Activated CD4-positive, alpha-beta T cell treated with anti-CD3 and anti-CD28 coated beads, Interleukin-2, amount 50 U/mL, for 1 hour (primary cell): ENCODE results near the gene SCUBE2.

Source experiments
- DNase-seq: peaks from one replicate; pipeline ENCODE4 v3.0.0-alpha.2; 2020

SCUBE2 gene

DNA sequence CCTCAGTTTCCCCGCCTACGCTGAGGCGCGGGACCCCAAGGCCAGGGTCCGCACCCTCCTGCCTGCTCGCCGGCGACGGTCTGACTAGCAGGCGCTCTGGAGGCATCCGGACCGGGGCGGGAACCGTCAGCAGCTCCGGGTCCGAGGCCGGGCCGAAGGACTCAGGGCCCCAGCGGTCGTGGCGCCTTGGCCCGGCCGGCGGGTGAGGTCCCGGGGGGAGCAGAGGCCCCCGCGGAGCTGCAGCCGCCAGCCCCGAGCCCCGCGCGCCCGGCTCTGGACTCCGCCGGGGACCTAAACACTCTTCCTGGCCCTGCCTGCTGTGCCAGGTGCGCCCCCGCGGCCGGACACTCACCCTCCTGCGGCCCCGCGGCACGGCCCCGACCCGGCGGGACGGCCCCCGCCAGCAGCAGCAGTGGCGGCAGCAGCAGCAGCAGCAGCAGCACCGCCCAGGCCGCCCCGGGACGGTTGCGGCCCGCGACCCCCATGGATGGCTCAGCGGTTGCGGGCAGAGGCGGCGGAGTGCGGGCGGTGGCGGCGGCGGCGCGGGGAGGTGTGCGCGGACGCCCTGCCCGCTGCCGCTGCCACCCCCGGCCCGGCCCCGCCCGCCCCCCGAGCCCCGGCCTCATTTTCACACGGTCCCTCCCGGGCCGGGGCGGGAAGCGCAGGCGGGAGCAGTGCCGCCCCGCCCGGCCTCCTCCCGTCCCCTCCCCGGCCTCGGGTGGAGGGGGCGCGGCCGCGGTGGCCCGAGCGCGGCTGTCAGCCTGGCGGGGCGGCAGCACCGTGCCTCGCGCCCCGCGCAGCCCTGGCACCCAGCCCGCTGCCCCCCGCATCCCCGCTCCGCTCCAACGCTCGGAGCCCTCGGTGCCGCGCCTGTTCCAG lies at the start of gene SCUBE2:
Gene SCUBE2, minus strand, starts transcription at position 556 of the 879 bp plus-strand sequence. Its CDS starts 71 bp downstream, at position 485.
- no peak for DNase-seq

DNA sequence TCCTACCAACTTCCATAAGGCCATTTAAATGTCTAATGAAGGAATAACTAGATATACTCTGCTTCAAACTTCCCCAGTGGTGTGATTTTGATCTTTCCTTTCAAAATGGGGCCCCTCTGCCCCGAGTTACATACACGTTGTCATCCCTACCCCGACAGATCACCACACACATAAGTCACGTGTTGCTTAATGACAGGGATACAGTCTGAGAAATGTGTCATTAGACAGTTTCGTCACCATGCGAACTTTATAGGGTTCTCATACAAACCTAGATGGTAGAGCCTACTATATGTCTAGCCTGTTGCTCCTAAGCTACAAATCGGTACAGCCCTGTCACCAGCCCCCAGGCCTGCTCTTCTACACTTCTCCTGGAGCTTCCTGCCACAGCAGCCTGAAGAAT lies 49.8 kb upstream of the SCUBE2 start:
- no peak for DNase-seq

GRCh38 chr11:9139628-9140357 lies 48.4 kb upstream of the SCUBE2 start:
- DNase-seq: no peak

DNA sequence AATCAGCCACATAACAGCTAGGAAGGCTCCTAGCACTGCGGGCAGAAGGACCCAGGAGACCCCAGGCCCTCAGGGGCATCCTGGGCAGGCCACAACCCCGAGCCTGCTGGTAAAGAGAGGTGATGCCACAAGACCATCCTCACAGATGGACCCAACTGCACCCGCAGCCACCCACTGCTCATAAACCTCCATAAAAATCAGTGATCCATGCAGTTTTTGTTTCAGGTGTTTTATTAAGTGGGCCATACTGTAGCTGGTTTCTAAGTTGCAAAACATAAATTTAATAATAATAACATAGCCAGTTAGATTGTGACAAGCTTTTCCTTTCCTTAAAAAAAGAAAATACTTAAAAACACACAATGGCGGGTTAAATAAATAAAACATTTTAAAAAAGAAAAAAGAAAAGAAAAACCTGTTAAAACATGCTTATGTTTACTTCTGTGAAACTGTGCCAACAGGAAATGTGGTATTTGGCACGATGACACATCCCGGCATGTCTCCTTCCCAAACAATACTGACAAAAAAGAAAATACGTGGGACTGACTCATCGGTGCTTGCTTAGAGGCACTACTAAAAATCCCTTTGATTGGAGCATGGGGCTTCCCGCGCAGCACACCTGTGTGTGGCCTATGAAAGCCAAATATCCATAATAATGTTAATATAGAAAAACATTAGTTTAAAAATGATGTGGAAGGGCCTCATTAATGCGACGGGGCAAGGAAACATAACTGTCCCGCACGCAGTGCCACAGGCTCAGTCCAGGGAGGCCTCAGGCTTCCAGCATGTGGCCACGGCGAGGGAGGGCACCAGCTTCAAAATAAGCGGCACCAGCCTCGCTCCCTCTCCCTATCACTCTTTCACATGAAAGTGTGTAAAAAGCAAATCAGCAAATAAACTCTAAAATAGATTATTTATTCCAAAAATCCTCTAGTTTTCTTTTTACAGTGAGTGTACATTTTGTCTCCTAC lies 47.5 kb upstream of the SCUBE2 start:
- DNase-seq: no peak

GRCh38 chr11:9138133-9138453 lies 46.7 kb upstream of the SCUBE2 start:
- no peak for DNase-seq

GRCh38 chr11:9137293-9138132 lies 46.1 kb upstream of the SCUBE2 start:
- DNase-seq: peak; percentile 64

DNA sequence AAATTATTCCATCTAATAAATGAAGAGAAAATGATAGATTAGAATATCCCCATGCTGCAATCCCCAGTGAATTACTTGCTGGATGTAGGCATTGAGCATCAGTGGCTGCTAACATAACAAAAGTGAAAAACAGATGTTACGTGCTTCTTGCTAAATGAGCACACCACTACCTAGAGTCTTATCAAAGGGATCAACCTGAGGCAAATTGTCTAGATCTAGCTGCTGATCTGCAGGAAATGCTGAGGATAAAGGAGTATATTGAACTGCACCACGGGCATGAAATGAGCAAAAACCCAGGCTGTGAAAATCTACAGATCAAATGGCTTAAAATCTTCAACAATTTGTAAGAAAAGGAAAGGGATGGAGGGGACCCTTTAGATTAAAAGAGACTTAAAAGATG lies 45.3 kb upstream of the SCUBE2 start:
- no peak for DNase-seq

DNA sequence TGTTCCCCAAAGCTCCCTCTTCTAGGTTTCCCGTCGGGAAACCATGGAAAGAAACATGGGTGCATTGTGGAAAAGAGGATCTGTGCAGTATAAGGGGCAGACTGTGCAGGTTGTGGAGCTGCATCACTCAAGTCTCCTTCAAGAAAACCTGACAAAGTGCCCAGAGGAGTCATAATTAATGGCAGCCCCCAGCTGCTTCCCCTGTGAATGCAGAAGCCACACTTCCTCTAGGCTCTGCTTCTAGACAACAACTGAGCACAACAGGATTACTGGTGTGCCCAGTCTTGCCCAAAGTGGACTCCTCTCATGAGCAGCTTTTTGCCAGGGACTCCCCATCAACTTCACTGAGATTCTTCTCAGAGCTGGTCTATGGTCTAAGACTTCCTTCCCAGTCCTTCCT lies 42.6 kb upstream of the SCUBE2 start:
- DNase-seq: no peak

DNA sequence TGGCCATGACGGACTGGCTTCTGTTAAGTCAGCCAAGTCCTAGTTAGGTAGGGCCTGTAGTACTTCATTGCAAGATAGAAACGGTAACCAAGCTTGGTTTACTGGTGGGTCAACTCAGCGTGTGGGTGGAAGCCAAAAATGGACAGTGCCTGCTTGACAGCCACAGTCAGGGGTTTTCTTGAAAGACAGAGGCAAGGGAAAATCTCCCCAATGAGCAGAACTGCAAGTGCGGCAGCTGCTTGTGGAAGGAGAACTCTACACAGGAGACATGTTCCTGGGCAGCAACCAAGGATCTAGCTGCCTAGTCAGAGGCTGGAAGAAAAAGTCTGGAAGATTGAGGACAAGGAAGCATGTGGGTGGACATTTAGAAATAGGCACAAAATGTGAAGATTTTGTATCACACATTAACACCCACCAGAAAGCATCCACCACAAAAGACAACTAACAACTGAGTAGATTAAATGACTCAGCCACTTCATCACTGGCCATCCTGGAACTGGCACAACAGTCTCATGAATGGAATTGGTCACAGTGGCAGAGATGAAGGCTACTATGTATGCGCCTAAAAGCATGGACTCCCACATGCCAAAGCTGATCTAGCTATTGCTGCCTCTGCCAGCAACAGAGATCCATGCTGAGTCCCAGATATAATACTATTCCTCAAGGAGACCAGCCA lies 40.9 kb upstream of the SCUBE2 start:
- DNase-seq: no peak

DNA sequence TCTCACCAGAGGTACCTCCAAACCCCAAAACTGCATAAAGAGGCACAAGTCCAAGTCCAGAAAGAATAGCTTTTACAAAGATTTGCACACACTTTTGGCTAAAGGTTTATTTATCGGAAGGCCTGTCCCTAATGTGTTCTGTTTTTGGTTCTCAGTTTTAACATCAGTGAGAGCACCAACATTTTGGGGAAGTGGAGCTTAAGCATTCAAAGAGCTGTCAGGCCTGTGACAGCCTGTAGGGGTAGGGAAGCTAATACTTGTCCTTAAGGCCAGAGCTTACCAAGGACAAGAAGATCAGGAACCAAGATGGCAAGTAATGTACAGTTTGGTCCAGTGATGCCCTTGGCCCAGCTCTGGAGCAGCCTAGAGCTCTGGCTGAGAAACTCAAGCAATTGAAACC lies 38.9 kb upstream of the SCUBE2 start:
- no peak for DNase-seq

DNA sequence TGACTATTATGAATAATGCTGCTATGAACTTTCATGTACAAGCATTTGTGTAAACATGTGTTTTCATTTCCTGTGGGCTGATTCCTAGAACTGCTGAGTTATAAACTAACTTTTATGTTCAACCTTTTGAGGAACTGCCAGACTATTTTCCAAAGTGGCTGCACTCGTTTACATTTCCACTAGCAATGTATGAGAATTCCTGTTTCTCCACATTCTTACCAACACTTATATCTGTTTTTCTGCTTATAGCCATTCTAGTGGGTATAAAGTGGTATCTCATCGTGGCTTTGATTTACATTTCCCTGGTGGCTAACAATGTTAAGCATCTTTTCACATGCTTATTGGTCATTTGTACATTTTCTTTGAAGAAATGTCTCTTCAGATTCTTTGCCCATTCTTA lies 35.2 kb upstream of the SCUBE2 start:
- no peak for DNase-seq

GRCh38 chr11:9125185-9125886 lies 33.9 kb upstream of the SCUBE2 start:
- DNase-seq: no peak

DNA sequence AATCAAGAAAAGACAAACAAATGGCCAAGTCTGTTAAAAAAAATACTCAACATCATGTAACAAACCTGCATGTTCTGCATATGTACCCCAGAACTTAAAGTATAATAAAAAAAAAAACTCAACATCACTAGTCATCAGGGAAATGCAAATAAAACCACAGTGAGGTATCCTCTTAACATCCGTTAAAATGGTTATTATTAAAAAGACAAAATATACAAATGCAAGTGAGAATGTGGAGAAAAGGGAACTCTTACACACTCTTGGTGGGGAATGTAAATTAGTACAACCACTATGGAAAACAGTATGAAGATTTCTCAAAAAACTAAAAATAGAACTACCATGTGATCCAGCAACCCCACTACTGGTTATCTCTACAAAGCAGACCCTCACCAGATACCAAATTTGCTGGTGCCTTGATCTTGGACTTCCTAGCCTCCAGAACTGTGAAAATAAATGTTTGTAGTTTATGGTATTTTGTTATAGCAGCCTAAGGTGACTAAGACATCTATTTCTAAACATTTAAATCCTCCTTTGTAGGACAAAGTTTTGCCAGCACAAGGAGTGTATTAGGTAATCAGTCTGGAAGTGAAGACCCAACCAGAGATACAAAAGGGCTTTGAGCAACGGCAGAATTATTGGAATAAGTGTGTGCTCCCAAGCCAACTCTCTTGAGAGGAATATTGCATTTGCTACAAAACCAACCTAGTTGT lies 32.4 kb upstream of the SCUBE2 start:
- DNase-seq: no peak

- DNase-seq: no peak
Observed at GRCh38 chr11:9121469-9121796, 30.0 kb upstream of the SCUBE2 start.

GRCh38 chr11:9120664-9121468 lies 29.5 kb upstream of the SCUBE2 start:
- no peak for DNase-seq

GRCh38 chr11:9118277-9118676 lies 26.9 kb upstream of the SCUBE2 start:
- DNase-seq: no peak

- no peak for DNase-seq
Observed at GRCh38 chr11:9112075-9112474, 20.7 kb upstream of the SCUBE2 start.

- no peak for DNase-seq
Observed at GRCh38 chr11:9109858-9110731, 18.7 kb upstream of the SCUBE2 start.

- DNase-seq: no peak
Observed at GRCh38 chr11:9104580-9104979, 13.2 kb upstream of the SCUBE2 start.
